Measurements from ENCODE around the gene ATG2A.

- TF ChIP-seq EZH2 (IDR thresholded peaks at IDR 0.05; ENCODE audit: insufficient read depth, low read length): no peak
- TF ChIP-seq CTCF (IDR thresholded peaks at IDR 0.05; ENCODE audit: insufficient read depth, low read depth, low read length): no peak
Measured at GRCh38 chr11:64911689-64912088, 5.3 kb downstream of the ATG2A start.

Data from astrocyte (in vitro differentiated cells and primary cell).